Osteoblast (primary cell): ENCODE data around the gene MIER3. TPM values are rescaled to one million over a fixed set of nuclear protein-coding genes. Genes with fewer than 3 reads are reported as not detected.

ENCODE experiments used
- DNase-seq: peaks from one replicate; pipeline ENCODE4 v3.0.0; 2011; ENCODE audit warnings: low spot score, mixed read lengths; ENCODE audit not compliant: insufficient read length; ENCODE audit errors: missing footprints
- H2AFZ ChIP-seq: 2 replicates; pipeline ENCODE4 v1.6.0; 2011; ENCODE audit warnings: mild to moderate bottlenecking, low read length
- H3K27ac ChIP-seq: 2 replicates; pipeline ENCODE4 v1.5.1; 2011; ENCODE audit warnings: mild to moderate bottlenecking, low read depth, low read length, moderate library complexity
- H3K27me3 ChIP-seq: 2 replicates; pipeline ENCODE4 v1.6.0; 2012; ENCODE audit warnings: mild to moderate bottlenecking, control low read depth, inconsistent platforms, low read length, moderate library complexity; ENCODE audit not compliant: insufficient read depth
- H3K36me3 ChIP-seq: 2 replicates; pipeline ENCODE4 v1.5.1; 2011; ENCODE audit warnings: mild to moderate bottlenecking, low read length, control low read depth, moderate library complexity; ENCODE audit not compliant: insufficient read depth
- H3K4me1 ChIP-seq: 2 replicates; pipeline ENCODE4 v1.5.1; 2011; ENCODE audit warnings: mild to moderate bottlenecking, low read length, control low read depth, moderate library complexity; ENCODE audit not compliant: insufficient read depth
- H3K4me2 ChIP-seq: 2 replicates; pipeline ENCODE4 v1.6.0; 2011; ENCODE audit warnings: mild to moderate bottlenecking, low read length; ENCODE audit not compliant: insufficient read depth
- H3K4me3 ChIP-seq: fragments of 200-600 bp; sonication (generic); 3 replicates; pipeline ENCODE4 v1.5.1; 2012; ENCODE audit warnings: mild to moderate bottlenecking, low read length, inconsistent platforms; ENCODE audit not compliant: insufficient read depth
- H3K79me2 ChIP-seq: 2 replicates; pipeline ENCODE4 v1.6.0; 2012; ENCODE audit warnings: mild to moderate bottlenecking, low read length, control low read depth, inconsistent platforms; ENCODE audit not compliant: insufficient read depth
- H3K9me3 ChIP-seq: 2 replicates; pipeline ENCODE4 v1.5.1; 2011; ENCODE audit warnings: low read depth, low read length, control low read depth
- H4K20me1 ChIP-seq: 2 replicates; pipeline ENCODE4 v1.6.0; 2012; ENCODE audit warnings: mild to moderate bottlenecking, low read length, control low read depth; ENCODE audit not compliant: insufficient read depth
- CTCF ChIP-seq: IDR thresholded peaks from 2 replicates; pipeline ENCODE4 v1.5.1; 2011; ENCODE audit warnings: mild to moderate bottlenecking, low read depth, low read length, moderate library complexity; ENCODE audit errors: extremely low read depth
- total RNA-seq: library from RNA; depleted of rRNA; stranded (reverse); fragments of >200 nt; gene quantifications from 2 replicates; pipeline ENCODE4 v1.2.3, GENCODE V29; 2012

Gene MIER3
- total RNA-seq, 1 donor, result 29.7 TPM

GRCh38 chr5:56938858-56939257 lies 13.1 kb downstream of the MIER3 start:
- H3K4me3 ChIP-seq, result no peak overlapping the region
- H3K4me1 ChIP-seq, result no peaks in the 10 kb centered on the region
- peaks cover 7% of the 10 kb centered on the region for H3K79me2 ChIP-seq
- H3K27ac ChIP-seq, result no peak overlapping the region
- no peaks in the 10 kb centered on the region for H3K27me3 ChIP-seq
- no peak for DNase-seq
- TF ChIP-seq CTCF, result no peak
- peaks cover 6% of the 10 kb centered on the region for H4K20me1 ChIP-seq
- no peak overlapping the region for H2AFZ ChIP-seq
- peaks cover 81% of the 10 kb centered on the region for H3K36me3 ChIP-seq
- H3K4me2 ChIP-seq, result no peak overlapping the region
- no peaks in the 10 kb centered on the region for H3K9me3 ChIP-seq

GRCh38 chr5:56934325-56934724 lies 17.6 kb downstream of the MIER3 start:
- peaks cover 83% of the 10 kb centered on the region for H3K36me3 ChIP-seq
- H3K4me2 ChIP-seq, result no peak overlapping the region

DNA sequence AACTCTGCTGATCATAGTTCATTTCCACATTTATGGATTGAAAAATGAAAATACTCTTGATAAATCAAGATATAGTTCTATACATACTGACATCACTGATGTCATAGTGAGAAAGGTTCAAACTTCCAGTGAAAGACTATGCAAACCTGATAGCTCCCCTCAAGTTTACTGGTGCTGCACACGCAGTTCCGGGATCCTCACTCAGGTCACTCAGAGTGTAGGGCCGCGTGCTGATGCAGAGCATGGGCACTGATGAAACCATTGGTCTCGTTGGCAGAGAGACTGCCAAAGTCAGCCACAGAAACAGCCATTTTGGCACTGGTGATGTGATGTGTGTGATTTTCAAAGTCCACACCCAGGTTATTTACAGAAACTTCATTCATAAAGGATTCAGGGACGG lies 29.0 kb downstream of the MIER3 start:
- H3K4me1 ChIP-seq, result no peaks in the 10 kb centered on the region

More at GRCh38 chr5:56934325-56934724, 17.6 kb downstream of the MIER3 start:
- no peaks in the 10 kb centered on the region for H3K4me1 ChIP-seq
- no peaks in the 10 kb centered on the region for H3K9me3 ChIP-seq
- H3K27me3 ChIP-seq, result no peaks in the 10 kb centered on the region
- no peak for DNase-seq
- H2AFZ ChIP-seq, result no peak overlapping the region
- no peaks in the 10 kb centered on the region for H4K20me1 ChIP-seq
- no peaks in the 10 kb centered on the region for H3K79me2 ChIP-seq
- no peak overlapping the region for H3K27ac ChIP-seq
- TF ChIP-seq CTCF, result no peak
- no peak overlapping the region for H3K4me3 ChIP-seq

GRCh38 chr5:56919942-56920662 lies 31.8 kb downstream of the MIER3 start:
- no peak for TF ChIP-seq CTCF
- no peak for DNase-seq
- Histone ChIP-seq H3K9me3 (no peaks in the 10 kb centered on the region), H3K27ac (no peak overlapping the region), H3K4me3 (no peak overlapping the region), H3K36me3 (peaks cover 21% of the 10 kb centered on the region), H2AFZ (no peak overlapping the region), H3K27me3 (no peaks in the 10 kb centered on the region), H4K20me1 (no peaks in the 10 kb centered on the region), H3K4me2 (no peak overlapping the region), H3K79me2 (peaks cover 2% of the 10 kb centered on the region), H3K4me1 (no peaks in the 10 kb centered on the region)

More for the DNA sequence above, 29.0 kb downstream of the MIER3 start:
- Histone ChIP-seq H3K27ac (no peak overlapping the region), H4K20me1 (no peaks in the 10 kb centered on the region), H3K9me3 (no peaks in the 10 kb centered on the region), H2AFZ (no peak overlapping the region), H3K4me3 (no peak overlapping the region), H3K36me3 (peaks cover 30% of the 10 kb centered on the region), H3K27me3 (no peaks in the 10 kb centered on the region), H3K4me2 (no peak overlapping the region), H3K79me2 (peaks cover 2% of the 10 kb centered on the region)
- TF ChIP-seq CTCF, result no peak
- no peak for DNase-seq
